Activated CD8-positive, alpha-beta T cell treated with anti-CD3 and anti-CD28 coated beads, Interleukin-2, amount 10 ng/mL, durations not matched to agents 7 days and 5 days (primary cell): ENCODE measurements around the gene RAB6B. TPM values are rescaled to one million over a fixed set of nuclear protein-coding genes. Genes with fewer than 3 reads are reported as not detected.

ENCODE experiments used
- ATAC-seq: fragments of 150-1000 bp; cut with Tn5 transposase; one replicate; pipeline ENCODE4 v1.10.0; 2021; ENCODE audit warnings: moderate library complexity
- CTCF ChIA-PET: fragments of 350-600 bp; sonication (Branson Sonifier 250); formaldehyde crosslinking; loops from one replicate; lab custom pipeline; 2021; ENCODE audit warnings: antibody characterized with exemption; lab: Charles Lee
- POLR2A ChIA-PET: fragments of 350-600 bp; sonication (Branson Sonifier 250); formaldehyde crosslinking; loops from one replicate; lab custom pipeline; 2021; ENCODE audit warnings: antibody characterized with exemption; lab: Charles Lee
- DNase-seq: peaks from one replicate; pipeline ENCODE4 v3.0.0-alpha.2; 2020
- H3K27ac Mint-ChIP-seq: one replicate; pipeline ENCODE4 v1.8.0; 2021; ENCODE audit warnings: mild to moderate bottlenecking, mixed read lengths
- H3K27me3 Mint-ChIP-seq: one replicate; pipeline ENCODE4 v1.8.0; 2021; ENCODE audit warnings: low read depth, mixed read lengths
- H3K36me3 Mint-ChIP-seq: one replicate; pipeline ENCODE4 v1.8.0; 2021; ENCODE audit warnings: low read depth, mixed read lengths
- H3K4me1 Mint-ChIP-seq: one replicate; pipeline ENCODE4 v1.8.0; 2021; ENCODE audit warnings: low read depth, mixed read lengths
- H3K4me3 Mint-ChIP-seq: one replicate; pipeline ENCODE4 v1.8.0; 2021; ENCODE audit warnings: mild to moderate bottlenecking, mixed read lengths
- H3K9me3 Mint-ChIP-seq: one replicate; pipeline ENCODE4 v1.8.0; 2022; ENCODE audit warnings: mixed read lengths; ENCODE audit not compliant: insufficient read depth
- total RNA-seq, 2 experiments: library from RNA; stranded (reverse); gene quantifications; one replicate each; pipeline ENCODE4 v1.2.3, GENCODE V29; 2021

RAB6B gene
- total RNA-seq, 2 experiments from 2014 or later: 0.68 to 1.2 TPM

GRCh38 chr3:133928136-133928893 lies 32.6 kb upstream of the RAB6B start:
- no peak overlapping the region for H3K27ac Mint-ChIP-seq
- H3K4me3 Mint-ChIP-seq: peak overlapping the region; percentile 60
- ChIA-PET POLR2A (no interaction called here), CTCF (interaction anchor here (0.5 to 4.7 kb wide), 11 partner anchors 9 to 552 kb away, joined by 3 to 30 read pairs (median 4); no protein-coding TSS in a partner anchor)
- DNase-seq: peak; percentile 17
- peaks cover 9% of the 10 kb centered on the region for H3K4me1 Mint-ChIP-seq
- H3K27me3 Mint-ChIP-seq: peaks cover 21% of the 10 kb centered on the region
- ATAC-seq: no peak
- no peaks in the 10 kb centered on the region for H3K9me3 Mint-ChIP-seq
- no peaks in the 10 kb centered on the region for H3K36me3 Mint-ChIP-seq

GRCh38 chr3:133927540-133928066 lies 31.9 kb upstream of the RAB6B start:
- ATAC-seq: peak; percentile 96
- CTCF ChIA-PET: interaction anchor here (0.5 to 1.6 kb wide), 10 partner anchors 10 to 553 kb away, joined by 3 to 30 read pairs (median 4); no protein-coding TSS in a partner anchor
- H3K27ac Mint-ChIP-seq: no peak overlapping the region
- no peaks in the 10 kb centered on the region for H3K9me3 Mint-ChIP-seq
- H3K4me1 Mint-ChIP-seq: peaks cover 9% of the 10 kb centered on the region
- DNase-seq: peak; percentile 70
- H3K27me3 Mint-ChIP-seq: peaks cover 21% of the 10 kb centered on the region
- no peaks in the 10 kb centered on the region for H3K36me3 Mint-ChIP-seq
- POLR2A ChIA-PET: no interaction called here
- H3K4me3 Mint-ChIP-seq: peak overlapping the region; percentile 60

DNA sequence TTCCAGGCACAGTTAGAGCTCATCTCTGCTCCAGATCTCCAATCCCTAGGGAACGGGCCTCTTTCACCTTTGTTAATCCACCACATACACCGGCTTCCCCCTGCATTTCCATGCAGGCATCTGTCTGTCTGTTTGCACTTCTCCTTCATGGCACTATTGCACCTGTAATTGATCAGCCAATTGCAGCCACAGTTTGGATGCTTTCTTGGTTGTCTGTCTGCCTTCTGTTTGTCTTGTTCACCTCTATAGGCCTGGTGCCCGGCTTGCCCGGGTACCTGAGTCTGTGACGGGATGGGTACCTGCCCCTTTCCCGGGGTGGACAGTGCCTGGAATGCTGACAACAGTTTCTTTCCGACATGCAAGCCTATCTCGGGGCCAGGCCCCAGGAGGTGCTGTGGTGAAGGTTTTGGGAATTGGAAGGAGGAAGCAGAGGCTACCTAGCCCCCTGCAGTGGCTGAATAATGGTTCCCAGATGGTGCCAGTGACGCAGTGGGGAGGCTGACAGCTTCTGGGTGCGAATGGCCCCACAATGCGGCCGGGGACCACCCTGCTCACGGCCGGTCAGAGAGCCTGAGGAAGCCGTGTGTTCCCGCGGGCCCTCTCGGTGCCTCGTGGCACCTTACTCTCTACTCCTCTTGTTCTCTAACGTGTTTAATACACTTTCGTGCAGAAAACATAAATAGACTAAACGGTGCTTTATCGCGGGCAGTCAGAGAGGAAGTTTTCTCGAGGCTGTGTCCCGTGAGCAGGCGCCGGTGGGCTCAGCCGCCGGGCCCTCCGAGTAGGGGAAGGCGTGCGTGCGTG lies 31.3 kb upstream of the RAB6B start:
- ATAC-seq (no peak), DNase-seq (peak; percentile 17)
- no peaks in the 10 kb centered on the region for H3K9me3 Mint-ChIP-seq
- POLR2A ChIA-PET: no interaction called here
- H3K36me3 Mint-ChIP-seq: no peaks in the 10 kb centered on the region
- CTCF ChIA-PET: interaction anchor here (0.6 to 1.6 kb wide), 4 partner anchors 104 to 277 kb away, joined by 3 to 30 read pairs (median 4); no protein-coding TSS in a partner anchor
- peak overlapping the region; percentile 49 for H3K4me3 Mint-ChIP-seq
- H3K27me3 Mint-ChIP-seq: peaks cover 21% of the 10 kb centered on the region
- H3K27ac Mint-ChIP-seq: no peak overlapping the region
- peaks cover 9% of the 10 kb centered on the region for H3K4me1 Mint-ChIP-seq

- Mint-ChIP-seq H3K4me3 (no peak overlapping the region), H3K27me3 (peaks cover 26% of the 10 kb centered on the region), H3K9me3 (no peaks in the 10 kb centered on the region), H3K4me1 (peaks cover 9% of the 10 kb centered on the region), H3K27ac (no peak overlapping the region), H3K36me3 (no peaks in the 10 kb centered on the region)
- ATAC-seq (no peak), DNase-seq (peak; percentile 19)
- POLR2A ChIA-PET: no interaction called here
- CTCF ChIA-PET: interaction anchor here (0.6 to 1.3 kb wide), 2 partner anchors 108 to 276 kb away, joined by 3 to 5 read pairs; no protein-coding TSS in a partner anchor
Measured at GRCh38 chr3:133925960-133926735, 30.5 kb upstream of the RAB6B start.

GRCh38 chr3:133924041-133924440 lies 28.4 kb upstream of the RAB6B start:
- no peaks in the 10 kb centered on the region for H3K36me3 Mint-ChIP-seq
- ChIA-PET CTCF (no interaction called here), POLR2A (no interaction called here)
- ATAC-seq: no peak
- no peaks in the 10 kb centered on the region for H3K9me3 Mint-ChIP-seq
- no peak overlapping the region for H3K27ac Mint-ChIP-seq
- H3K4me1 Mint-ChIP-seq: peaks cover 9% of the 10 kb centered on the region
- no peak overlapping the region for H3K4me3 Mint-ChIP-seq
- H3K27me3 Mint-ChIP-seq: peaks cover 39% of the 10 kb centered on the region
- DNase-seq: no peak

GRCh38 chr3:133921592-133921991 lies 25.9 kb upstream of the RAB6B start:
- DNase-seq (no peak), ATAC-seq (no peak)
- Mint-ChIP-seq H3K9me3 (no peaks in the 10 kb centered on the region), H3K36me3 (no peaks in the 10 kb centered on the region), H3K27me3 (peaks cover 41% of the 10 kb centered on the region), H3K4me3 (no peak overlapping the region), H3K4me1 (no peaks in the 10 kb centered on the region), H3K27ac (no peak overlapping the region)
- ChIA-PET POLR2A (no interaction called here), CTCF (no interaction called here)

DNA sequence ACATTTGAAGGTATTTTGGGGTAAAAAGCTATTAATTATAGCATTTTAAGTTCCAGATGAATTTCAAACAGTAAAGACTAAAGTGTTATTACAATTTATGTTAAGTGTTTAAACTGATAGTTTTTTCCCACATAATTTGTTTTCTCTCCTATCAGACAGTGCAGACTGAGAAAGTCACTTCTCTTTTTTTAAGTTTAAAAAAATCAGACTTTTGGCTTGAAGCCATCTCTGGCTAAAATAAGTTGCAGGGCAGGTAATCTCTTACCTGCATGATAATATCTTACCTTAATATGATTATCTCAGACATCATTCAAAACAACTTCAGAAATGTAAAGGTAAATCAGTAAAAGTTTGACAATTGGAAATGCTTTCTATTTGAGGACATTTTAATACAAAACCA lies 21.5 kb upstream of the RAB6B start:
- no peaks in the 10 kb centered on the region for H3K9me3 Mint-ChIP-seq
- ChIA-PET CTCF (no interaction called here), POLR2A (no interaction called here)
- H3K27ac Mint-ChIP-seq: no peak overlapping the region
- DNase-seq (no peak), ATAC-seq (no peak)
- peaks cover 30% of the 10 kb centered on the region for H3K27me3 Mint-ChIP-seq
- no peaks in the 10 kb centered on the region for H3K36me3 Mint-ChIP-seq
- no peaks in the 10 kb centered on the region for H3K4me1 Mint-ChIP-seq
- H3K4me3 Mint-ChIP-seq: no peak overlapping the region

DNA sequence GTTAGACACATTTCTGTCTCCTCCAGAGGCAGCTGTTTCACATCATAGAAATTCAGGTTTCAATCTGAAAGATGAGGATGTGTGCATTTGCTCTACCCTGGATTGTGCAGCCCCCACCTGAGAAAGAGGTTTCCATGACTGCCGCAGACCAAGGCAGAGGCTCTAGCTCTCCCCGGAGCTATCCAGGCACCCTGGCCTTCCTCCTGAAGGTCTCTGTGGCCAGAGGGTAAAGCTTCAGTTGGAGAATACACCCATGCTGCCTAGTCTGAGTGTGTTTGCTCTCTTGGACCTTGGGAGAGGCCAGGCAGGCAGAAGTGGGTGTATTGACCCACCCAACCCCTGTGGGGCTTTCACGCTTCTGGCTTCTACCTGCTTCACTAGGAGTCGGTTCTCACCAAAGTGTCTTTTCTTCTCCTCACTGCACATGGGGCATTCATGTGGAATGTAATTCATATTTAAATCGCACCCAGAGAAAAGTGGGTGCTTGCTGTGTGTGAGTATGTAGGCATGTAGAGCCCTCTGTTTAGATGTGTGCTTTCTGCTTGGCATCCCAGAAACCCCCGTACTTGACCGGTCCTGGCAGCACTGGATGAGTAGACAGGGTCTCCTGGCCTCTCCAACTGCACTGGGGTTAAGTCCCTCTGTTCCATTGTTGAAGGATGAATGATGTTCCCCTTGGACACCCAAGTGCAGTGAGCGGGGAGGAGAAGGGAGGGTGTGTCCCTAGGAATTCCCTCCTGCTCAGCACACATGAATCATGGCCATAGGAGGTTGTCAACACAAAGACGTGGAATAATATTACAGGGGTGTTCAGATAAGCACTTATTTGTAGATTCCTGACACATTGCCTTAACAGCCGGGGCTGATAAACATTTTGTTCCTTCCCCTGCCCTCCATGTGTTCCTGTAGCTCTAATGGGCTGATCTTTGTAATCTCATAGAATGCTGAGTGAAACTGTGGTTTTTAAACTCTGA lies 20.3 kb upstream of the RAB6B start:
- ATAC-seq (no peak), DNase-seq (no peak)
- H3K36me3 Mint-ChIP-seq: no peaks in the 10 kb centered on the region
- H3K27ac Mint-ChIP-seq: no peak overlapping the region
- H3K9me3 Mint-ChIP-seq: no peaks in the 10 kb centered on the region
- no peaks in the 10 kb centered on the region for H3K4me1 Mint-ChIP-seq
- POLR2A ChIA-PET: no interaction called here
- H3K27me3 Mint-ChIP-seq: peaks cover 22% of the 10 kb centered on the region
- CTCF ChIA-PET: no interaction called here
- no peak overlapping the region for H3K4me3 Mint-ChIP-seq

GRCh38 chr3:133914839-133915600 lies 19.3 kb upstream of the RAB6B start:
- no peaks in the 10 kb centered on the region for H3K9me3 Mint-ChIP-seq
- DNase-seq (no peak), ATAC-seq (no peak)
- no peaks in the 10 kb centered on the region for H3K4me1 Mint-ChIP-seq
- H3K27me3 Mint-ChIP-seq: peaks cover 18% of the 10 kb centered on the region
- CTCF ChIA-PET: no interaction called here
- H3K27ac Mint-ChIP-seq: no peak overlapping the region
- POLR2A ChIA-PET: no interaction called here
- H3K4me3 Mint-ChIP-seq: no peak overlapping the region
- no peaks in the 10 kb centered on the region for H3K36me3 Mint-ChIP-seq

GRCh38 chr3:133910422-133910821 lies 14.7 kb upstream of the RAB6B start:
- Mint-ChIP-seq H3K4me1 (no peaks in the 10 kb centered on the region), H3K4me3 (no peak overlapping the region), H3K27ac (no peak overlapping the region), H3K36me3 (no peaks in the 10 kb centered on the region), H3K9me3 (no peaks in the 10 kb centered on the region), H3K27me3 (peaks cover 10% of the 10 kb centered on the region)
- DNase-seq (no peak), ATAC-seq (no peak)
- ChIA-PET CTCF (interaction anchor here (1.1 kb wide), 1 partner anchor 18 kb away, joined by 3 read pairs; no protein-coding TSS in a partner anchor), POLR2A (no interaction called here)
